Calu3 (cell line): Measurements from ENCODE around the gene MAD1L1. TPM values are rescaled to one million over a fixed set of nuclear protein-coding genes. Genes with fewer than 3 reads are reported as not detected.

Source experiments
- BruUV-seq: library from RNA; stranded (reverse); fragments of 400-500 nt; replicated peaks from 2 replicates; lab custom pipeline; 2021; lab: Mats Ljungman, UMichigan
- CTCF ChIA-PET: fragments of 300-600 bp; sonication (Branson Sonifier 250); formaldehyde crosslinking; loops from one replicate; lab custom pipeline; 2022; ENCODE audit warnings: antibody characterized with exemption; lab: Charles Lee
- DNase-seq: peaks from one replicate; pipeline ENCODE4 v3.0.0; 2022
- H3K27ac Mint-ChIP-seq: one replicate; pipeline ENCODE4 v1.8.0; 2022; ENCODE audit warnings: mixed read lengths; ENCODE audit not compliant: unreplicated experiment
- H3K27me3 Mint-ChIP-seq: one replicate; pipeline ENCODE4 v1.8.0; 2022; ENCODE audit warnings: mixed read lengths; ENCODE audit not compliant: unreplicated experiment
- H3K36me3 Mint-ChIP-seq: one replicate; pipeline ENCODE4 v1.8.0; 2022; ENCODE audit warnings: mild to moderate bottlenecking, moderate library complexity, mixed read lengths; ENCODE audit not compliant: insufficient read depth, unreplicated experiment
- H3K4me1 Mint-ChIP-seq: one replicate; pipeline ENCODE4 v1.8.0; 2022; ENCODE audit warnings: mild to moderate bottlenecking, low read depth, mixed read lengths; ENCODE audit not compliant: unreplicated experiment
- H3K4me3 Mint-ChIP-seq: one replicate; pipeline ENCODE4 v1.8.0; 2022; ENCODE audit warnings: mild to moderate bottlenecking, low read depth, moderate library complexity, mixed read lengths; ENCODE audit not compliant: unreplicated experiment
- H3K9me3 Mint-ChIP-seq: one replicate; pipeline ENCODE4 v1.8.0; 2022; ENCODE audit warnings: low read depth, mixed read lengths; ENCODE audit not compliant: unreplicated experiment
- CTCF ChIP-seq: fragments of 200-600 bp; IDR thresholded peaks from one replicate; pipeline ENCODE4 v1.8.0; 2022; ENCODE audit warnings: antibody characterized with exemption; ENCODE audit not compliant: unreplicated experiment
- intact Hi-C: fragments of 100-400 bp; cut with micrococcal nuclease; formaldehyde crosslinking; loops from one replicate; pipeline ENCODE4 v1.10.0; 2022; ENCODE audit not compliant: unreplicated experiment
- total RNA-seq: library from RNA; stranded (reverse); gene quantifications from 2 replicates; pipeline ENCODE4 v1.2.3, GENCODE V29; 2022

MAD1L1 gene
- total RNA-seq, 1 experiment from 2014 or later, result 86.0 TPM

- intact Hi-C loops, result no loop called here
- CTCF ChIA-PET, result no interaction called here
- BruUV-seq, result no TSS peak
Observed at GRCh38 chr7:1974290-1975101, 258.2 kb downstream of the MAD1L1 start.

GRCh38 chr7:1973321-1974251, 259.2 kb downstream of the MAD1L1 start:
- Mint-ChIP-seq H3K27ac (no peak overlapping the region), H3K9me3 (no peaks in the 10 kb centered on the region), H3K4me3 (no peak overlapping the region), H3K27me3 (no peaks in the 10 kb centered on the region), H3K4me1 (no peaks in the 10 kb centered on the region), H3K36me3 (no peaks in the 10 kb centered on the region)
- DNase-seq, result no peak
- BruUV-seq, result no TSS peak
- TF ChIP-seq CTCF, result no peak
- CTCF ChIA-PET, result no interaction called here
- intact Hi-C loops, result no loop called here

More at GRCh38 chr7:1974290-1975101, 258.2 kb downstream of the MAD1L1 start:
- TF ChIP-seq CTCF, result no peak
- H3K4me3 Mint-ChIP-seq, result no peak overlapping the region
- DNase-seq, result no peak
- H3K9me3 Mint-ChIP-seq, result no peaks in the 10 kb centered on the region
- H3K27me3 Mint-ChIP-seq, result no peaks in the 10 kb centered on the region
- no peaks in the 10 kb centered on the region for H3K4me1 Mint-ChIP-seq
- H3K36me3 Mint-ChIP-seq, result no peaks in the 10 kb centered on the region
- no peak overlapping the region for H3K27ac Mint-ChIP-seq

GRCh38 chr7:1972744-1973143, 260.0 kb downstream of the MAD1L1 start:
- H3K4me3 Mint-ChIP-seq, result no peak overlapping the region
- no peak for DNase-seq
- H3K27me3 Mint-ChIP-seq, result no peaks in the 10 kb centered on the region
- BruUV-seq, result no TSS peak
- CTCF ChIA-PET, result no interaction called here
- H3K9me3 Mint-ChIP-seq, result no peaks in the 10 kb centered on the region
- no peak overlapping the region for H3K27ac Mint-ChIP-seq
- intact Hi-C loops, result no loop called here
- TF ChIP-seq CTCF, result no peak
- no peaks in the 10 kb centered on the region for H3K4me1 Mint-ChIP-seq
- no peaks in the 10 kb centered on the region for H3K36me3 Mint-ChIP-seq

GRCh38 chr7:1971946-1972654, 260.6 kb downstream of the MAD1L1 start:
- Mint-ChIP-seq H3K4me3 (no peak overlapping the region), H3K27me3 (no peaks in the 10 kb centered on the region), H3K27ac (no peak overlapping the region), H3K9me3 (no peaks in the 10 kb centered on the region), H3K36me3 (no peaks in the 10 kb centered on the region), H3K4me1 (no peaks in the 10 kb centered on the region)
- CTCF ChIA-PET, result no interaction called here
- no peak for DNase-seq
- BruUV-seq, result no TSS peak
- no peak for TF ChIP-seq CTCF
- intact Hi-C loops, result no loop called here
